Endothelial cell of umbilical vein (primary cell): ENCODE data around the gene MYLK. TPM values are rescaled to one million over a fixed set of nuclear protein-coding genes. Genes with fewer than 3 reads are reported as not detected.

Experiments
- BruUV-seq: library from RNA; stranded (reverse); fragments of 400-500 nt; replicated peaks from 2 replicates; lab custom pipeline; 2021; lab: Mats Ljungman, UMichigan
- CTCF ChIA-PET: fragments of 300-600, 350-600 bp; sonication (Branson Sonifier 250); formaldehyde crosslinking; loops from one replicate; lab custom pipeline; 2021; ENCODE audit warnings: antibody characterized with exemption, inconsistent platforms; lab: Charles Lee
- POLR2A ChIA-PET: fragments of 300-600, 350-600 bp; sonication (Branson Sonifier 250); formaldehyde crosslinking; loops from one replicate; lab custom pipeline; 2021; ENCODE audit warnings: antibody characterized with exemption, inconsistent platforms; lab: Charles Lee
- DNase-seq: peaks from one replicate; pipeline ENCODE4 v3.0.0-alpha.2; 2011; ENCODE audit warnings: low read depth, low spot score
- FAIRE-seq: peaks from 2 replicates; lab custom pipeline; 2011; peaks lifted over from hg19 to GRCh38; lab: Jason Lieb, UNC
- H2AFZ ChIP-seq: 2 replicates; pipeline ENCODE4 v1.6.0; 2012; ENCODE audit warnings: low read depth, low read length, control low read depth, inconsistent platforms
- H3K27ac ChIP-seq: 2 replicates; pipeline ENCODE4 v1.5.1; 2011; ENCODE audit warnings: low read depth, mild to moderate bottlenecking, control low read depth, low read length, moderate library complexity; ENCODE audit not compliant: insufficient read depth
- H3K27me3 ChIP-seq, 2 experiments: 2 replicates each; pipeline versions ENCODE4 v1.6.0 to v1.6.1; 2011; ENCODE audit warnings: low read length in 2 of 2, mixed read lengths in 1 of 2; ENCODE audit not compliant: control insufficient read depth in 2 of 2, insufficient read depth in 2 of 2
- H3K36me3 ChIP-seq, 2 experiments: 2 replicates in 1 of 2; 3 replicates in 1 of 2; pipeline ENCODE4 v1.5.1; 2011; ENCODE audit warnings: low read length in 2 of 2, mild to moderate bottlenecking in 1 of 2, moderate library complexity in 1 of 2; ENCODE audit not compliant: control insufficient read depth in 2 of 2, insufficient read depth in 2 of 2; ENCODE audit errors: extremely low read depth in 1 of 2
- H3K4me1 ChIP-seq: 3 replicates; pipeline ENCODE4 v1.5.1; 2011; ENCODE audit warnings: mild to moderate bottlenecking, low read length; ENCODE audit not compliant: control insufficient read depth, insufficient read depth; ENCODE audit errors: extremely low read depth
- H3K4me2 ChIP-seq: 2 replicates; pipeline ENCODE4 v1.6.1; 2011; ENCODE audit warnings: low read length, control low read depth, mixed read lengths; ENCODE audit not compliant: insufficient read depth
- H3K4me3 ChIP-seq, 3 experiments: fragments of 200-600 bp in 1 of 3; sonication (generic), shearing (Covaris generic) in 1 of 3; replicated peaks in 1 of 3; 2 replicates each; pipeline ENCODE4 v1.5.1; 2011 to 2016; ENCODE audit warnings: control low read depth in 3 of 3, low read length in 3 of 3, mild to moderate bottlenecking in 2 of 3, inconsistent platforms in 1 of 3, low read depth in 1 of 3, moderate library complexity in 1 of 3; ENCODE audit not compliant: insufficient read depth in 1 of 3
- H3K79me2 ChIP-seq: 2 replicates; pipeline ENCODE4 v1.6.0; 2012; ENCODE audit warnings: low read length, inconsistent platforms; ENCODE audit not compliant: control insufficient read depth, insufficient read depth
- H3K9ac ChIP-seq: replicated peaks from 2 replicates; pipeline ENCODE3; 2011; ENCODE audit warnings: low read length, control low read depth; ENCODE audit not compliant: insufficient read depth; ENCODE audit errors: extremely low read depth
- H3K9me1 ChIP-seq: replicated peaks from 3 replicates; pipeline ENCODE4 v1.6.0; 2011; ENCODE audit warnings: mild to moderate bottlenecking, low read length; ENCODE audit not compliant: control insufficient read depth, insufficient read depth; ENCODE audit errors: extremely low read depth
- H3K9me3 ChIP-seq: replicated peaks from 2 replicates; pipeline ENCODE4 v1.5.1; 2012; ENCODE audit warnings: low read length, inconsistent platforms; ENCODE audit not compliant: control insufficient read depth, insufficient read depth
- H4K20me1 ChIP-seq: replicated peaks from 2 replicates; pipeline ENCODE3; 2011; ENCODE audit warnings: mild to moderate bottlenecking, low read length; ENCODE audit not compliant: control insufficient read depth, insufficient read depth; ENCODE audit errors: extremely low read depth
- CTCF ChIP-seq, 2 donors: IDR thresholded peaks; 1 replicate in 1 of 2; 2 replicates in 1 of 2; pipeline ENCODE4 v1.5.1; 2011; ENCODE audit warnings: low read length in 2 of 2, mild to moderate bottlenecking in 2 of 2, moderate library complexity in 2 of 2, control low read depth in 1 of 2, inconsistent platforms in 1 of 2, low read depth in 1 of 2; ENCODE audit not compliant: insufficient read depth in 1 of 2; ENCODE audit errors: extremely low read depth in 1 of 2
- EZH2 ChIP-seq: IDR thresholded peaks from 2 replicates; pipeline ENCODE4 v1.6.1; 2012; ENCODE audit warnings: borderline replicate concordance, low read depth, mild to moderate bottlenecking, moderate library complexity, low read length, inconsistent platforms; ENCODE audit not compliant: severe bottlenecking
- FOS ChIP-seq: IDR thresholded peaks from 2 replicates; pipeline ENCODE4 v1.6.1; 2011; ENCODE audit warnings: mild to moderate bottlenecking, low read length, moderate library complexity, borderline replicate concordance; ENCODE audit not compliant: insufficient read depth
- GATA2 ChIP-seq: IDR thresholded peaks from 2 replicates; pipeline ENCODE4 v1.7.0; 2011; ENCODE audit warnings: low read depth, mild to moderate bottlenecking, moderate library complexity, mixed read lengths, low read length; ENCODE audit not compliant: insufficient read length, insufficient read depth
- JUN ChIP-seq: IDR thresholded peaks from 2 replicates; pipeline ENCODE4 v1.6.1; 2011; ENCODE audit warnings: borderline replicate concordance, low read depth; ENCODE audit not compliant: insufficient read length, insufficient read depth
- MAX ChIP-seq: IDR thresholded peaks from 2 replicates; pipeline ENCODE4 v1.6.1; 2011; ENCODE audit not compliant: insufficient read depth, insufficient read length
- MYC ChIP-seq: IDR thresholded peaks from one replicate; pipeline ENCODE4 v1.6.1; 2011; ENCODE audit warnings: mild to moderate bottlenecking, low read depth, low read length
- POLR2A ChIP-seq: IDR thresholded peaks from 2 replicates; pipeline ENCODE4 v1.6.1; 2012; ENCODE audit warnings: low read depth, mild to moderate bottlenecking, control low read depth, low read length
- POLR2AphosphoS5 ChIP-seq: IDR thresholded peaks from 2 replicates; pipeline ENCODE4 v1.6.1; 2012; ENCODE audit warnings: low read depth, mild to moderate bottlenecking, control low read depth, low read length, moderate library complexity; ENCODE audit not compliant: insufficient read depth
- dilution Hi-C: fragments of 300-500 bp; cut with MboI; formaldehyde crosslinking; loops from one replicate; pipeline ENCODE4 v1.15.0; 2019; ENCODE audit warnings: low sequenced_read_pairs; ENCODE audit not compliant: extremely low pct_ligation_motif_present
- intact Hi-C: fragments of 100-400 bp; cut with micrococcal nuclease; formaldehyde crosslinking; loops from one replicate; pipeline ENCODE4 v1.10.0; 2022
- polyA plus RNA-seq, 4 experiments: library from polyadenylated mRNA; depleted of rRNA in 3 of 4; stranded (reverse) in 3 of 4; unstranded in 1 of 4; fragments of >200 nt; gene quantifications; 2 replicates each; pipeline versions ENCODE4 v1.2.1 to v1.2.3, GENCODE V29; 2011 to 2012; ENCODE audit warnings: missing spikeins in 1 of 4
- total RNA-seq: library from RNA; stranded (reverse); gene quantifications from 2 replicates; pipeline ENCODE4 v1.2.3, GENCODE V29; 2021

MYLK gene
- total and polyA plus RNA-seq, 2 donors (not counting 3 experiments of a cell fraction or from before 2014, with no cell fraction given), result 10.0 to 22.2 TPM

- dilution Hi-C loops, result no loop called here
Measured at GRCh38 chr3:123843668-123844067, 40.5 kb downstream of the MYLK start.

More at GRCh38 chr3:123843668-123844067, 40.5 kb downstream of the MYLK start:
- no peak overlapping the region for H2AFZ ChIP-seq
- no peaks in the 10 kb centered on the region for H3K27me3 ChIP-seq
- no peak for FAIRE-seq
- H3K4me2 ChIP-seq, result no peak overlapping the region
- H3K79me2 ChIP-seq, result no peaks in the 10 kb centered on the region
- BruUV-seq, result no TSS peak
- H3K9me3 ChIP-seq, result peaks cover 2% of the 10 kb centered on the region
- intact Hi-C loops, result no loop called here
- ChIA-PET POLR2A (no interaction called here), CTCF (interaction anchor here (1.2 kb wide), 1 partner anchor 10 kb away, joined by 3 read pairs; no protein-coding TSS in a partner anchor)
- no peaks in the 10 kb centered on the region for H3K9me1 ChIP-seq
- no peaks in the 10 kb centered on the region for H3K36me3 ChIP-seq
- peaks cover 5% of the 10 kb centered on the region for H3K4me1 ChIP-seq
- H3K9ac ChIP-seq, result no peak overlapping the region
- TF ChIP-seq POLR2A (no peak), GATA2 (no peak), FOS (no peak), JUN (no peak), MYC (no peak), MAX (no peak), POLR2AphosphoS5 (no peak), CTCF (IDR thresholded peaks at IDR 0.05; ENCODE audit: extremely low read depth in 1 of 2, insufficient read depth in 1 of 2, low read depth in 1 of 2, low read length in 2 of 2) (no peak), EZH2 (no peak)
- no peak overlapping the region for H3K27ac ChIP-seq
- DNase-seq, result no peak
- H4K20me1 ChIP-seq, result no peaks in the 10 kb centered on the region
- no peak overlapping the region for H3K4me3 ChIP-seq
